Measurements from ENCODE around the gene TACC2. TPM values are rescaled to one million over a fixed set of nuclear protein-coding genes. Genes with fewer than 3 reads are reported as not detected.

TACC2 gene
- total and polyA plus RNA-seq, 8 donors = 29.0 to 102 (median 52.9) TPM

DNA sequence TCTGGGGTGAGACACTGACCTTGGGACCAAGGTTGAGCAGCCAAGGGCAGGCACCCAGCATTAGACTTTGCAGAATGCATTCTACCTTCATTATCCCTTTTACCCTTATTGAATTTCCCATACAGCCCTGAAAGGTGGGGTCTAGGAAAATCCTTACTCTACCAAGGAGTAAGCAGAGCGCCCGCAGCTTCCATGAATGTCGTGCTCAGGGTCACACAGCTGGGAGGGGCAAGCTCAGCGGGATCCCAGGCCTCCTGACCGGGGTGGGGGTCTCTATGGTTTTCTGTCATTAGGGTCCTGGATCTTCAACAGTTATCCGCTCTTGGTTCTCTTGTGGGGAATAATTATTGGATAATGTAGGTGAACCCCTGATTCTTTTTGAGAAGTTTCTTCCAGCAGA is 251.4 kb downstream of the TACC2 start:
- intact Hi-C loops (cut with DNase I; ENCODE audit: low total_unique reads) = no loop called here
- Histone ChIP-seq H3K9me3 (no peaks in the 10 kb centered on the region), H3K27me3 (no peaks in the 10 kb centered on the region), H3K36me3 (peaks cover 38 to 98% (median 94%) of the 10 kb centered on the region in 4 donors), H3K27ac (no peak overlapping the region), H3K4me3 (no peak overlapping the region), H3K4me1 (peaks cover 0 to 5% (median 0%) of the 10 kb centered on the region in 4 donors)
- 92 to 98% (median 96%) methylated on average over 6 of the region's 6 CpGs for WGBS, 5 donors
- TF ChIP-seq EP300 (IDR thresholded peaks at IDR 0.05) (no peak), POLR2AphosphoS5 (IDR thresholded peaks at IDR 0.05) (no peak), POLR2A (IDR thresholded peaks at IDR 0.05) (no peak)
- TF ChIP-seq, protein P1, sequence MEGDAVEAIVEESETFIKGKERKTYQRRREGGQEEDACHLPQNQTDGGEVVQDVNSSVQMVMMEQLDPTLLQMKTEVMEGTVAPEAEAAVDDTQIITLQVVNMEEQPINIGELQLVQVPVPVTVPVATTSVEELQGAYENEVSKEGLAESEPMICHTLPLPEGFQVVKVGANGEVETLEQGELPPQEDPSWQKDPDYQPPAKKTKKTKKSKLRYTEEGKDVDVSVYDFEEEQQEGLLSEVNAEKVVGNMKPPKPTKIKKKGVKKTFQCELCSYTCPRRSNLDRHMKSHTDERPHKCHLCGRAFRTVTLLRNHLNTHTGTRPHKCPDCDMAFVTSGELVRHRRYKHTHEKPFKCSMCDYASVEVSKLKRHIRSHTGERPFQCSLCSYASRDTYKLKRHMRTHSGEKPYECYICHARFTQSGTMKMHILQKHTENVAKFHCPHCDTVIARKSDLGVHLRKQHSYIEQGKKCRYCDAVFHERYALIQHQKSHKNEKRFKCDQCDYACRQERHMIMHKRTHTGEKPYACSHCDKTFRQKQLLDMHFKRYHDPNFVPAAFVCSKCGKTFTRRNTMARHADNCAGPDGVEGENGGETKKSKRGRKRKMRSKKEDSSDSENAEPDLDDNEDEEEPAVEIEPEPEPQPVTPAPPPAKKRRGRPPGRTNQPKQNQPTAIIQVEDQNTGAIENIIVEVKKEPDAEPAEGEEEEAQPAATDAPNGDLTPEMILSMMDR (IDR thresholded peaks at IDR 0.05) = no peak
- no peak for DNase-seq

DNA sequence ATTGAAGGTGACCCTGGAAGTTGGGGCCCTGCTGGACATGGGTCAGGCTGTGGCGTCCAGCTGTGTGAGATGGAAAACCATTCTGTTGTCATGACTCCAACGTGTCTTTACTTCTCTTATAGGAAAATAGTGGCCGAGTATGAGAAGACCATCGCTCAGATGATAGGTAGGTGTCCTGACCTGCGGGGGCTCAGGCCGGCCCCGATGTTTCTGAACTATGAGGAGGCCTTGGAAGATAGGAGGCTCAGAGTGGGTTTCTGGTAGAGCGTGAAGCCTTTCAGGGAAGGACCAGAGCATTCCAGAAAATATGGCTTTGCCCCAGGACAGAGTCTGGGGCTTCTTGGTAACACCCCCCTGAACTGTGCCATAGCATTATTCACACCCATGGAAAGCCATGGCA is 252.9 kb downstream of the TACC2 start:
- no peaks in the 10 kb centered on the region for H3K9me3 ChIP-seq
- 87 to 95% (median 93%) methylated on average over 8 of the region's 8 CpGs for WGBS, 5 donors

DNA sequence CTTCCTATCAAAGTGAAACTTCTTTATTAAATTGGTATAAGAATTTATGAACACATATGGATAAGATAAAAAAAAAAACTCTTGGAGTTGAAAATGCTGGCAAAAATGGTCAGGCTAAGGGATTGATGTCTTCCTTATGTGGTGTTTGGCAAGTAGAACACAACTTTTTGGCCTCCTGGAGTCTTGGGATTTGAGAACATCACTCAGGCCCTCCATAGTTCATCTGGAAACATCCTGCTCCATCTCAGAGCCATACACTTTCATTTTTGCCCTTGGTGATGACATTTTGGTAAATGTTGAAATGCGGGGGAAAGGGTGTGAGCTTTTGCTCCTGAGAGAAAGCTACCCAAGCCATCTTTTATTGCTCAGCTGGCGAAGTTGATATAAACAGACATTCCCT is 254.6 kb downstream of the TACC2 start:
- TF ChIP-seq POLR2AphosphoS5 (IDR thresholded peaks at IDR 0.05) = no peak
- no peak for TF ChIP-seq EP300 (IDR thresholded peaks at IDR 0.05)
- TF ChIP-seq, protein P1 (IDR thresholded peaks at IDR 0.05) = no peak
- TF ChIP-seq POLR2A (IDR thresholded peaks at IDR 0.05) = no peak
- peaks cover 0 to 5% (median 0%) of the 10 kb centered on the region in 4 donors for H3K4me1 ChIP-seq
- intact Hi-C loops (cut with DNase I; ENCODE audit: low total_unique reads) = no loop called here
- DNase-seq = peak in 1 of 2 donors; percentile 70
- no peak overlapping the region for H3K27ac ChIP-seq
- peaks cover 24 to 94% (median 92%) of the 10 kb centered on the region in 4 donors for H3K36me3 ChIP-seq
- H3K27me3 ChIP-seq = no peaks in the 10 kb centered on the region
- WGBS, 5 donors = 74 to 93% (median 86%) methylated on average over 2 of the region's 2 CpGs
- H3K4me3 ChIP-seq = no peak overlapping the region
- H3K9me3 ChIP-seq = no peaks in the 10 kb centered on the region

More for the DNA sequence above, 252.9 kb downstream of the TACC2 start:
- Histone ChIP-seq H3K27me3 (no peaks in the 10 kb centered on the region), H3K4me1 (peaks cover 0 to 5% (median 0%) of the 10 kb centered on the region in 4 donors), H3K27ac (no peak overlapping the region), H3K36me3 (peaks cover 39 to 98% (median 95%) of the 10 kb centered on the region in 4 donors), H3K4me3 (no peak overlapping the region)
- TF ChIP-seq POLR2A (IDR thresholded peaks at IDR 0.05) = no peak
- TF ChIP-seq POLR2AphosphoS5 (IDR thresholded peaks at IDR 0.05) = no peak
- no peak for TF ChIP-seq EP300 (IDR thresholded peaks at IDR 0.05)
- TF ChIP-seq, protein P1 (IDR thresholded peaks at IDR 0.05) = no peak
- intact Hi-C loops (cut with DNase I; ENCODE audit: low total_unique reads) = no loop called here
- DNase-seq = no peak

DNA sequence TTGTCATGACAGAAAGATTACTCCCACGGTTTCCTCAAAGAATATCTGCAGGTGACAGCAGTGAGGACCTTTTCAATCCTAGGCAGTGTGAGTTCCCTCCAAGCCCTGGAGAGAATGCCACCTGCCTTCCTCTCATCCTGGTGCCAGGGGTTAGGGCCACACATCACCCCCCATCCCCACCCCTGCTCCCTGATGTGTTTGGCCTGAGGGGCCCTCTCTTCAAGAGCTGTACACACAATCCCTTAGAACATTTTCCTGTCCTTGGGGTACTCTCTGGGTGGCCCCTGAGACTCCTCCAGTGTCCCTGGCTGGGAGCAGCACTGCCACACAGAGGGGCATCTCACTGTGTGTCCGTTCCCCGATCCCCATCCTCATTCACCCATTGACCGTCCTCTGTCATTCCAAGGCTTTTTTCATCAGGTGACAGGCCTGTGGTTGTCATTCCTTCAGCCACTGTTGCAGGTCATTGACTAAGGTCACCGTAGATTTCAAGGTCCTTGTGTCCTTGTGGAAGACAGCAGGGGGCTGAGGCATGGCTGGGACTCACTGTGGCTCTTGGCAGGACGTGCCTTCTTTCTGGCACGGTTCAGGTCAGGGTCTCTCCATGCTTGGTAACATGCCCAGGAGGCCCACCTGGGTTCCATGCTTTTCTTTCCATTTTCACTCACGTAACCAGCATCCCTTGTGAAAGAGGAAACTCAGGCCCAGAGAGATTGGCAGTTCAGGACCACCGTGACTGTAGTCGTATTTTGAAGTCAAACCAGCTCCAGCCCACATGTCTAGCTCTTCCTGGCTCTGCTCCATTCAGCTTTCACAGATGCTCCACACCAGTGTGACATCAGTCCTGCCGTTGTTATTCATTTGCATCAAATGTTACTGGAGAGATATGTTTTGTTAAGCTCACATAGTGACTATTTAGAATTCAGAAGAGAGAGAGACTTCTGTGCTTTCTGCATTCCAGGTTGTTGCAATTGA is 255.3 kb downstream of the TACC2 start:
- H3K9me3 ChIP-seq = no peaks in the 10 kb centered on the region
- no peak for DNase-seq
- peaks cover 0 to 5% (median 0%) of the 10 kb centered on the region in 4 donors for H3K4me1 ChIP-seq
- H3K4me3 ChIP-seq = no peak overlapping the region
- WGBS, 5 donors = 76 to 86% (median 81%) methylated on average over 11 of the region's 11 CpGs
- intact Hi-C loops (cut with DNase I; ENCODE audit: low total_unique reads) = no loop called here
- H3K27me3 ChIP-seq = no peaks in the 10 kb centered on the region
- peaks cover 29 to 95% (median 92%) of the 10 kb centered on the region in 4 donors for H3K36me3 ChIP-seq
- TF ChIP-seq, protein P1 (IDR thresholded peaks at IDR 0.05) = no peak
- no peak for TF ChIP-seq EP300 (IDR thresholded peaks at IDR 0.05)
- no peak for TF ChIP-seq POLR2AphosphoS5 (IDR thresholded peaks at IDR 0.05)
- no peak for TF ChIP-seq POLR2A (IDR thresholded peaks at IDR 0.05)
- H3K27ac ChIP-seq = no peak overlapping the region
